HG03460 (cell line): ENCODE measurements around the gene SYT13.
"Not testable (repeated sequence)": the region's sequence is repeated elsewhere in the genome, so short reads cannot be mapped to it uniquely, and the experiment has no call there.

ENCODE experiments used
- ATAC-seq: cut with Tn5 transposase; IDR thresholded peaks from one replicate; pipeline ENCODE4 v1.9.1; 2021; ENCODE audit not compliant: unreplicated experiment

Gene SYT13

GRCh38 chr11:45250035-45250718 is 36.0 kb downstream of the SYT13 start:
- no peak for ATAC-seq

GRCh38 chr11:45249372-45249771 is 36.8 kb downstream of the SYT13 start:
- ATAC-seq: not testable (repeated sequence)

- no peak for ATAC-seq
Observed at GRCh38 chr11:45248501-45249011, 37.6 kb downstream of the SYT13 start.

GRCh38 chr11:45247433-45247832 is 38.7 kb downstream of the SYT13 start:
- no peak for ATAC-seq

GRCh38 chr11:45246241-45246640 is 39.9 kb downstream of the SYT13 start:
- no peak for ATAC-seq

- no peak for ATAC-seq
Observed at GRCh38 chr11:45245218-45246045, 40.7 kb downstream of the SYT13 start.

- ATAC-seq: no peak
Observed at GRCh38 chr11:45243967-45244366, 42.2 kb downstream of the SYT13 start.

- no peak for ATAC-seq
Observed at GRCh38 chr11:45239733-45240132, 46.4 kb downstream of the SYT13 start.

- no peak for ATAC-seq
Observed at GRCh38 chr11:45238724-45239123, 47.4 kb downstream of the SYT13 start.

- ATAC-seq: no peak
Observed at GRCh38 chr11:45237711-45238315, 48.3 kb downstream of the SYT13 start.

- no peak for ATAC-seq
Observed at GRCh38 chr11:45234306-45235006, 51.7 kb downstream of the SYT13 start.

- no peak for ATAC-seq
Observed at GRCh38 chr11:45233804-45234170, 52.4 kb downstream of the SYT13 start.

- no peak for ATAC-seq
Observed at GRCh38 chr11:45233121-45233803, 52.9 kb downstream of the SYT13 start.

GRCh38 chr11:45232341-45233080 is 53.6 kb downstream of the SYT13 start:
- no peak for ATAC-seq

GRCh38 chr11:45229401-45230020 is 56.6 kb downstream of the SYT13 start:
- no peak for ATAC-seq

GRCh38 chr11:45227836-45228235 is 58.3 kb downstream of the SYT13 start:
- ATAC-seq: no peak

GRCh38 chr11:45226901-45227300 is 59.2 kb downstream of the SYT13 start:
- ATAC-seq: no peak

GRCh38 chr11:45225961-45226871 is 59.9 kb downstream of the SYT13 start:
- ATAC-seq: no peak
